OCI-LY3 (cell line): ENCODE measurements around the gene UBE3B.

Experiments used
- H2AFZ ChIP-seq: fragments of 200-600, 300-600 bp; shearing (Covaris generic); 2 replicates; pipeline ENCODE4 v1.6.0; 2014; ENCODE audit warnings: antibody characterized with exemption, low read depth, low read length
- H3K27ac ChIP-seq: fragments of 200-600, 300-600 bp; sonication (generic); 2 replicates; pipeline ENCODE4 v1.5.1; 2014; ENCODE audit warnings: mild to moderate bottlenecking, low read length, moderate library complexity, mixed read lengths
- H3K27me3 ChIP-seq: fragments of 200-600, 300-600 bp; sonication (generic); 2 replicates; pipeline ENCODE4 v1.6.1; 2014; ENCODE audit warnings: low read depth, low read length, mixed read lengths
- H3K36me3 ChIP-seq: fragments of 200-600, 300-600 bp; sonication (generic); replicated peaks from 2 replicates; pipeline ENCODE3; 2014; ENCODE audit warnings: low read depth, low read length, mixed read lengths
- H3K4me1 ChIP-seq: fragments of 300-600, 200-600 bp; sonication (generic); 2 replicates; pipeline ENCODE4 v1.6.1; 2014; ENCODE audit warnings: low read length, mixed read lengths
- H3K4me2 ChIP-seq: fragments of 200-600, 300-600 bp; sonication (generic); 2 replicates; pipeline ENCODE4 v1.6.1; 2014; ENCODE audit warnings: low read length, mixed read lengths
- H3K4me3 ChIP-seq: fragments of 300-600, 200-600 bp; sonication (generic); 2 replicates; pipeline ENCODE4 v1.5.1; 2014; ENCODE audit warnings: antibody characterized with exemption, mild to moderate bottlenecking, low read length, moderate library complexity
- H3K79me2 ChIP-seq: fragments of 300-600, 200-600 bp; shearing (Covaris generic); 2 replicates; pipeline ENCODE4 v1.6.1; 2014; ENCODE audit warnings: mild to moderate bottlenecking, low read length, mixed read lengths
- H3K9ac ChIP-seq: fragments of 300-600, 200-600 bp; shearing (Covaris generic); 2 replicates; pipeline ENCODE4 v1.6.0; 2014; ENCODE audit warnings: mild to moderate bottlenecking, low read length, moderate library complexity
- H3K9me3 ChIP-seq: fragments of 200-600, 300-600 bp; shearing (Covaris generic); 2 replicates; pipeline ENCODE4 v1.6.1; 2014; ENCODE audit warnings: low read length, mixed read lengths; ENCODE audit not compliant: insufficient read depth
- H4K20me1 ChIP-seq: fragments of 200-600, 300-600 bp; sonication (generic); 2 replicates; pipeline ENCODE4 v1.6.1; 2016; ENCODE audit warnings: low read length, mixed read lengths; ENCODE audit not compliant: insufficient read depth
- CTCF ChIP-seq: fragments of 200-600, 300-600 bp; sonication (generic); IDR thresholded peaks from 2 replicates; pipeline ENCODE4 v1.5.1; 2014; ENCODE audit warnings: antibody characterized with exemption, low read length, low read depth
- EZH2phosphoT487 ChIP-seq: fragments of 200-600 bp; shearing (Covaris generic); IDR thresholded peaks from 2 replicates; pipeline ENCODE4 v1.6.1; 2018; ENCODE audit warnings: antibody characterized with exemption, mixed run types, low read depth

UBE3B gene

GRCh38 chr12:109535231-109535862, 57.9 kb downstream of the UBE3B start:
- no peaks in the 10 kb centered on the region for H3K27me3 ChIP-seq
- H3K79me2 ChIP-seq, result no peaks in the 10 kb centered on the region
- no peak overlapping the region for H3K4me2 ChIP-seq
- TF ChIP-seq CTCF (no peak), EZH2phosphoT487 (no peak)
- no peak overlapping the region for H3K4me3 ChIP-seq
- H3K27ac ChIP-seq, result no peak overlapping the region
- no peak overlapping the region for H3K9ac ChIP-seq
- H3K4me1 ChIP-seq, result no peaks in the 10 kb centered on the region
- H3K36me3 ChIP-seq, result no peaks in the 10 kb centered on the region
- no peaks in the 10 kb centered on the region for H3K9me3 ChIP-seq
- no peaks in the 10 kb centered on the region for H4K20me1 ChIP-seq
- H2AFZ ChIP-seq, result no peak overlapping the region

- Histone ChIP-seq H3K9ac (no peak overlapping the region), H3K9me3 (no peaks in the 10 kb centered on the region), H3K36me3 (no peaks in the 10 kb centered on the region), H4K20me1 (no peaks in the 10 kb centered on the region), H3K4me1 (no peaks in the 10 kb centered on the region), H3K79me2 (no peaks in the 10 kb centered on the region), H2AFZ (no peak overlapping the region), H3K4me2 (no peak overlapping the region), H3K4me3 (no peak overlapping the region), H3K27me3 (no peaks in the 10 kb centered on the region), H3K27ac (no peak overlapping the region)
- TF ChIP-seq CTCF, result no peak
- TF ChIP-seq EZH2phosphoT487, result no peak
Observed at GRCh38 chr12:109535863-109536250, 58.4 kb downstream of the UBE3B start.

- H3K4me1 ChIP-seq, result no peaks in the 10 kb centered on the region
Observed at GRCh38 chr12:109537136-109537535, 59.7 kb downstream of the UBE3B start.

More at GRCh38 chr12:109537136-109537535, 59.7 kb downstream of the UBE3B start:
- no peak overlapping the region for H2AFZ ChIP-seq
- H4K20me1 ChIP-seq, result no peaks in the 10 kb centered on the region
- no peak overlapping the region for H3K27ac ChIP-seq
- H3K27me3 ChIP-seq, result no peaks in the 10 kb centered on the region
- H3K4me3 ChIP-seq, result no peak overlapping the region
- H3K79me2 ChIP-seq, result no peaks in the 10 kb centered on the region
- H3K4me2 ChIP-seq, result no peak overlapping the region
- H3K9me3 ChIP-seq, result no peaks in the 10 kb centered on the region
- no peak overlapping the region for H3K9ac ChIP-seq
- H3K36me3 ChIP-seq, result no peaks in the 10 kb centered on the region
- no peak for TF ChIP-seq CTCF
- no peak for TF ChIP-seq EZH2phosphoT487
